HG03175 (cell line): ENCODE results near the gene ULBP3.
A peak's percentile ranks its signal among the peaks of the same experiment; 100 is the strongest.

Source experiments
- ATAC-seq: cut with Tn5 transposase; IDR thresholded peaks from one replicate; pipeline ENCODE4 v1.9.1; 2021; ENCODE audit warnings: mild to moderate bottlenecking, moderate library complexity; ENCODE audit not compliant: unreplicated experiment

ULBP3 gene

DNA sequence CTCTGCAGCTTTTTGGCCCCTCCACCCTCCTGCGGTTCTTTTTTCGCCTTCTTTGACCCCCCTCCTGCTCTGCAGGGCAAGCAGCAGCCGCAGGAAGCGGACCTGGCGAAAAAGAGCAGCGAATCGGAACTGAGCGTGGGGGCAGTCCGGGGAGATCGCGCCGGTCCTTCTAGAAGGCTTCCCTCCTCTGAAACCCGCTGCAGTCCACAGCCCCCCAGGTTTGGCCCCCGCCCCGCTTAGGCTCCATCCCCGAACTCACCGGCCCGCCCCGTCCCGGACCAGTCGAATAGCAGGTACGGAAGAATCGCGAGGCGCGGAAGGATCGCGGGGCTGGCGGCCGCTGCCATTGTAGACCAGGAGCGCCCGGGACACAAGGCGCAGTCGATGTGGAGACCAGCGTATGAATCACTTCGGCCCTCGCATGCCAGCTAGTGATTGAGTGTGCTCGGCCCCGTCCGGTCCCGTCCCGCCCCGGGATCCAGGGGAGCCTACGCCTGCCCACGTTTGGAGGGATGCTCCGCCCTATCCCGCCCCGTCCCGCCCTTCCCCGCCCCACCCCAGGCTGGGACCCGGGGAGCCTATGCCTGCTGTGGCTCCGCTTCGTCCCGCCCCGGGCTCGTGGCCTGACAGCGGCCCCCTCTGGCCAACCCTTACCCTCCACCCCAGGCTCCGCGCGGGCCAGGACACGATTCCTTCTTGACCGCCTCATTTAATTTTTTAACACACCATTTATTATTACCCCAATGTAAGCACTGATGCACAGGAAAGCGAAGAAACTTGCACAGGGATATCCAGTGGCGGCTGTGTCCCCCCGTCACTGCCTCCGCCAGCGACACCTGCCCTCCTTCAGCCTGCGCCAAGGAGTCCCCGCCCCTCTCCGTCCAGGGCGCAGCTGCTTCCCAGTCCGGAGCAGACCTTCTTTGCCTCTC lies at the start of gene ULBP3:
Gene ULBP3, minus strand, starts transcription at position 402 of the 929 bp plus-strand sequence. Its CDS starts 55 bp downstream, at position 347.
- ATAC-seq = peak; percentile 69

DNA sequence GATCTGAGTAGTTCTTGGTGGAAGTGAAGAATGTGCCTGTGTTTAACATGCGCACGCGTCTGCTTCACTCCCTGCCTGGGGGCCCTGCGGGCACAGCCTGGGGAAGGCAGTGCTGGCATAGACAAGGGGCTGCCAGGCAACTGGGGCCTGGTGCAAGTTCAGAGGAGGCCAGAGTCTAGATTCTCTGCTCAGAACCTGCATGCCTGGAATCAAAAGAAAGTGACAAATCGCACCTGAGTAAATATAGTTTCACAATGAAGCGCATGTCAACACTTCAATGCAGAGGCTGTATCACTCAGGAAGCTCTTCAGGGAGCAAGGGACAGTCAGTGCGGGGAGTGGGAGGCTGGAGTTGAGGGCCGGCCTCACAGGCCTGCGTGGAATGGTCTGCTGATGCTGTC lies 49.7 kb upstream of the ULBP3 start:
- no peak for ATAC-seq

DNA sequence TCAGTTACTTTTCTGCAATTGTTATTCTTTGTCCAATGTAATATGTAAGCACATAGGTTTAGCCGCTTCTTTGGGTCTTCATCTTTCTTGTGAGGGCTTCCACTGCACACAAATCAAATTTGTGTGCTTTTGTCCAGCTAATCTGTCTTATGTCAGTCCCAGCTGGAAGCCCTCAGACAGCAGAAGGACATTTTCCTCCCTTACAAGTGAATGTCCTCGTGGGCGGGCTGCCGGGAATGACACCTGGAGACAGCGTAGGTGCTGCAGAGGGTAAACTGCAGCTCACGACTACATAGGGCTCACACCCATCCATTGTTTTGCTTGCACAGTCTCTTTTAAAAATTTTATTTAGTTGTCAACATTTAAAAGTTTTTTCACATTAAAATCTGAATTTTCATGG lies 49.3 kb upstream of the ULBP3 start:
- ATAC-seq = no peak

DNA sequence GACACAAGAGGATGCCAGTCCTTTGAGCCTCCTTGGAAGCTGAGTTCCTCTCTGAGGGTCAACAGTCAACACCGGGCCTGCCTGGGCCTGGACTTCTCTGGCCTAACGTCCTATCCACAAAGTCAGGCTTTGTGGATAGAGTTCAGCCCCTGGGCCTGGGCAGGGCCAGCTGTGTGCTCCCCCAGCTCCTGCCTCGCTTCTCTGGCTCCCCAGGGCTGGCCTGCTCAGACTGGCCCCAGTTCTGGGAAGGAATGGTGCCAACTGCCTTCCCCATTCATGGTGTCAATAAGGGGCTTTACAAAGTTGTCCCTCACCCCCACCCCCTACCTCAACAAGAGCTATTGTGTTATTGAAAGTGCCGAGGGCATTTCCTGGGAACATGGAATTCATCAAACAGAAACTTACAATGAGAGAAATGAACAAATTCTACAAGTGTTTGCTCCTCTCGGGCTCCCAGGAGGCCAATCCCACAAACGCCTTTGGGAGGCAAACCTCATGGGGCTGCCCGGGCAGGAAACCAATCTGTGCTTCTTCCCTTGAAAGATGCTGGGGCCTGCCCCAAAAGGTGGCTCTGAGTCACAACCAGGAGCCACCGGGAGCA lies 47.4 kb upstream of the ULBP3 start:
- no peak for ATAC-seq

DNA sequence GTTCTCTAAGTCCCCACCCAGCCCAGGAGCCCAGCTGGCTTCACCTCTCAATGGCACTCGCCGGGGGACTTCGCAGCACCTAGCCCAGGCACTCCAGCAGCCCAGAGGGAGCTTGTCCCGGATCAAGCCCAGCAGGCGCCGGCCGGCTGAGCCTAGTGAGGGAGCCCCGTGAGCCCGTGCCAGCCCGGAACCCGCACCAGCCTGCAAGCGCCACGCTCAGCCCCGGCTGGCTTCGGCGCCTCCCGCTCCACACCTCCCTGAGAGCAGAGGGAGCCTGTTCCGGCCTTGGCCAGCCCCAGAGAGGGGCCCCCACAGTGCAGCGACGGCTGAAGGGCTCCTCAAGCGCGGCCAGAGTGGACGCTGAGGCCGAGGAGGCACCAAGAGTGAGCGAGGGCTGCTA lies 46.8 kb upstream of the ULBP3 start:
- no peak for ATAC-seq

DNA sequence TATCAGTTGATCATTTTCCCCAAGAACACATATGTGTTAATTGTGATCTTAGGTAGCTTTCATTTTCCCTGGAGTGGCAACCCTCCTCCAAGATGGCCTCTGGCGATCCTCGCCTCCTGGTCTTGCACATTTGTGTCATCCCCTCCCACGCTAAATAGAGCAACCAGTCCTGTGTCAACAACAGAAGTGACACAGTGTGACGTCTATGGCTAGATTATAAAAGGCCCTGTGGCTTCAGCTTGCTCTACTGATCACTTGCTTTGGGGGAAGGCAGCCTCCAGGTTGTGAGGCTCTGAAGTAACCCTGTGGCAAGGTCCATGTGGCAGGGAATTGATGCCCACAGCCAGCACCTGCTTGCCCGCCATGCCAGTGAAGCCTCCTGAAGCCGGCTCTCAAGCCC lies 43.3 kb upstream of the ULBP3 start:
- no peak for ATAC-seq

DNA sequence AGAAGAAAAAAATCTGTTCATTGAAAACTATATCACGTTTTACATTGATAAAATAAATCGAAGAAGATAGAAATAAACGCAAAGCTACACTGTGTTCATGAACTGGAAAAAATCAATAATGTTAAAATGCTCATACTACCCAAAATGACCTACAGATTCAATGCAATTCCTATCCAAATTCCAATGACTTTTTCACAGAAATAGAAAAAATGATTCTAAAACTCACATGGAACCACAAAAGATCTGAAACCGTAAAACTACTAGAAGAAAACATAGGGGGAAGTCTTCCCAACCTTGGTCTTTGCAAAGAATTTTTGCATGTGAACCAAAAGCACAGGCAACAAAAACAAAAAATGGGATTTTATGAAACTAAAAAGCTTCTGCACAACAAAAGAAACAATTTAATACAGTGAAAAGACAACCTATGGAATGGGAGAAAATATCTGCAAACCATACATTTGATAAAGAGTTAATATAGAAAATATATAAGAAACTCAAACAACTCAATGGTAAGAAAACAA lies 33.9 kb upstream of the ULBP3 start:
- no peak for ATAC-seq

DNA sequence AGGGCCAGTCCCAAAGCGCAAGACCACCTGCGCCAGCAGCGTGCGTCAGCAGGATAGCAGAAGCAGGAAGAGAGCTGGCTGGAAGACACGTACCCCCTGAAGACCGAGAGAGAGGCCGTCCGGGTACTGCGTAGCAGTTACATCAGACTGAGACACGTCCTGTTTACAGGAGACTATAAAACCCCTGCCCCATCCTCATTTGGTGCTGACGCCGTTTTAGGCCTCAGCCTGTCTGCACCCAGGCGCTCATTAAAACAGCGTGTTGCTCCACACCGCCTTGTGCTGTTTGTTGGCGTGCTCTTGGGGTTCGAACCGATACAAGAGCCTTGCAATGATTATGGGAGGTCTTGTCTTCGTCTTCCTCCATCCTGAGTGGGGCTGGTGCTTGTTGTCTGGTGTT lies 31.8 kb upstream of the ULBP3 start:
- no peak for ATAC-seq

DNA sequence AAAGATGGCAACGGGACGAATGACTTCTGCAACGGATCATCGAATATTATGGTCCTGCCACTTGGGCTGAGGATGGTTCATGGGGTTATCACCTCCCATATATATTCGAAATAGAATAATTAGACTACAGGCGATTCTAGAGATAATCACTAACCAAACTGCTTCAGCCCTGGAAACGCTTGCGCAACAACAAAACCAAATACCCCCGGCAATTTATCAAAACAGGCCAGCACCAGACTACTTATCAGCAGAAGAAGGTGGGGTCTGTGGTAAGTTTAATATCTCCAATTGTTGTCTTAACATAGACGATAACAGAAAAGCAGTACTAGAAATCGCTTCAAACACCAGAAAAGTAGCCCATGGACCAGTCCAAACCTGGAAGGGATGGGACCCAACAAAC lies 31.0 kb upstream of the ULBP3 start:
- ATAC-seq = no peak

DNA sequence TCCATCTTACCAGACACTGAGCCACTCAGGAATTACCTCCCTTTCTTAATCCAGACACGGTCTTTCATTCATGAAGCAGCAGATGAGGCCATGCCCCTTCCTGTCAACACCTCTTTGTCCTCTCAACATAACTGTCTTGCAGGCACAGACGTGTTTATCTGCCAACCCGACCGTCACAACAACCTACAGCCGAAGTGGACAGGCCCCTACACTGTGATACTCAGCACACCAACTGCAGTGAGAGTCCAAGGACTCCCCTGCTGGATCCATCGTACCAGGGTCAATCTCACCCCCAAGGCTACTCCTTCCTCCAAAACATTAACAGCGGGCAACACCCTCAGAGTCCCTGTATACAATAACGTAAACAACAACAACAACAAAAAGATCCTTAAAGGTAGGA lies 30.6 kb upstream of the ULBP3 start:
- ATAC-seq = no peak

DNA sequence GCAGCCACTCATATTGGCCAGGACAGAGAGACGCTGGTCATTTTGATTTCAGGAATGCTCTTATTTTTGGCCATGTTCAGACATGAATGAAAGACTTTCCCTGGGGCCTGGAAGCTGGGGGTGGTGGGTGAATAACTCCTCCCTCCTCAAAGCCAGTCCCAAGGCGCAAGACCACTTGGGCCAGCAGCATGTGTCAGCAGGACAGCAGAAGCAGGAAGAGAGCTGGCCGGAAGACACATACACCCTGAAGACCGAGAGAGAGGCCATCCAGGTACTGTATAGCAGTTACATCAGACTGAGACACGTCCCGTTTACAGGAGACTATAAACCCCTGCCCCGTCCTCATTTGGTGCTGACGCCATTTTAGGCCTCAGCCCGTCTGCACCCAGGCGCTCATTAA lies 29.2 kb upstream of the ULBP3 start:
- no peak for ATAC-seq

DNA sequence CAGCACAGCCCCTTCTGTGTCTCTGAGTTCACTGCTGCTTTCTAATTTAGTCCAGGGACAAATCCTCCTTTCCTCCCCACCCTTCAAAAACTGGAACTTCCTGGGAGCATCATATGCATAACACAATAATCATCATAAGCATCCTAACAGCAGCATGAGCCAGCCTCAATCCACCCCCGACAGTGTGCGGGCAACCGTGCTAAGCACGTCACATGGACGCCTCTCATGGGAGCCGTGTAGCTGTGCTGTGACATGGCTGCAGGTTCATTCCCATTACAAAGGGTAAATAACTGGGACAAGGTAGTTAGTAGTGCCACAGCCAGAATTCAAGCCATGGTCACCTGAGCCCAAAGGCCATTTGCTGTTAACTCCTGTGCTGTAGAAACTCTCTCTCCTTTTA lies 24.5 kb upstream of the ULBP3 start:
- no peak for ATAC-seq

DNA sequence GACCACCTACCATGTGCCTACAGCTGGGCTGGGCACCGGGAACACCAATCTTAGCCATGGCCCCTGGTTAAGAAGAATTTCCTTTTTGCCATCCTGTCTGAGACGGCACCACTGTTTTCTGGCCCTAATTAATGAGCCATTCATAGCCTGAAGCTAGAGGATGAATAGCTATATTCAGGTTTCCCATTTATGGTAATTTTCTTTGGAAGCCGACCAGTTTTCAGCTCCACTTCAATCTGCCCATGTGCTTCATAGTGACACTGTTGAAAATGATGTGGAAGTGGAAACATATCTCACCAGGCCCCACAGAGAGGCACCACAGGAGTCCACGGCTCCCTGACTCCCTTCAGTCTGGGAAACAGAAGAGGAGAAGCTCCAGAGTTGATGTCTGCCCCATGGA lies 22.6 kb upstream of the ULBP3 start:
- ATAC-seq = no peak

DNA sequence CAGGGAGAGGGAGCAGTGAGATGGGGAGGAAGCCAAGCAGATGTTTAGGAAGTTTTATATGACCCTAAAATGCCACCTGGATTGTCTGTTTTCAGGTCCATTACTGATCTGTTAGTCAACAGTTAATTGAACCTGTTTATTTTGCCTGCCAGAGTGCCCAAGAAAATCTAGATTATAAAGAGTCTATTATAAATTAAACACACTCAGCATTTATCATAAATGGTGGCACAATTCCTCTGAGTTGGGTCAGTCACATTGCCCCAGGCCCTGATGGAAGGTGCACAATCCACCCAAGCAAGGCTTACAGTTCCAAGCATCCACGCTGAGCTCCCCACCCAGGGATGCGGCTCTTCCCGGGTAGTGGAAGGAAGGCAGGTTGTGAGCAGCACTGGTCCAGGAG lies 21.4 kb upstream of the ULBP3 start:
- ATAC-seq = no peak

DNA sequence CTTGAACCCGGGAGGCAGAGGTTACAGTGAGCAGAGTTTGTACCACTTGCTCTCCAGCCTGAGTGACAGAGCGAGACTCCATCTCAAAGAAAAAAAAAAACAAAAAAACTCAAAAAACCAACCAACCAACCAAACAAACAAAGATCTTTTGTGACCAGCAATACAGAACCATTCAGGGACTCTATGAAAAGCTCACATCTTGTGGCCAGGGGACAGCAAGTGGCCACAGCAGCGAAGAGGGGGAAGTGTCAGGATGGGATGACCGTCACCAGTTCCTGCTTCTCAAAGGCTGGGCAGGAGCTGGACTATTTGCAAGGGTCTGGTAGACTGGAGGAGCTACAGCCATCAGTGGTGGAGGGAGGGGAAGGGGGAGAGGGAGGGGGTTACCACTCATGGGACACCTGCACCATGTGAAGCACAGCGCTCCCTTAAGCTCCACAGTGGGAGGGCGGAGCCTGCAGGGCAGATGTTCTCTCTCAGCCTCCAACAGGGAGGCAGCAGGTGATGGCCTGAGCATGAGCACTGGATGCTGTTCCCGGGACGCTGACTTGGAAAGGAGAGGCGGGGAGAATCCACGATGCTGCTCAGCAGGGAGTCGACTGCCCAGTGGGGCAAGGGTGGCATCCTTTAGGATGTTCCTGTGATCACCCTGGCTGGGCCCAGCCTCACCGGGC lies 19.7 kb upstream of the ULBP3 start:
- ATAC-seq = no peak

DNA sequence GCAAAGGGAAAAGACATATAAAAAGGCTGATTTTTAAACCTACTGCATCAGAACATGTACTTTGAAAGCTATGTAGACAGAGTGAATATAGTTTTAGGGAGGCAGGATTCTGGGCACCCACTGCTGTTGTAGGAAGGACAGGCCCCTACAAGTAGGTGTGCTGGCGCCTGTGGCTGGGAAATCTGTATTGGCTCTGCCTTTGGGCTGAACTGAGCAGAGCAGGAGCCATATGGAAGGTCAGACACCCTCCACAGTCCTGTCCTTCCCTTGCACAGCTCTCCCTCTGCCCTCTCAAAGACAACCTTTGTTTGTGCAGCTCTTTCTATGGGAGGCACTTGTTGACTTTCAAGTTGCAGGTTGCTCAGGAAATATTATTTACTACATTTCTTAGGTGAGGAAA lies 18.4 kb upstream of the ULBP3 start:
- no peak for ATAC-seq

DNA sequence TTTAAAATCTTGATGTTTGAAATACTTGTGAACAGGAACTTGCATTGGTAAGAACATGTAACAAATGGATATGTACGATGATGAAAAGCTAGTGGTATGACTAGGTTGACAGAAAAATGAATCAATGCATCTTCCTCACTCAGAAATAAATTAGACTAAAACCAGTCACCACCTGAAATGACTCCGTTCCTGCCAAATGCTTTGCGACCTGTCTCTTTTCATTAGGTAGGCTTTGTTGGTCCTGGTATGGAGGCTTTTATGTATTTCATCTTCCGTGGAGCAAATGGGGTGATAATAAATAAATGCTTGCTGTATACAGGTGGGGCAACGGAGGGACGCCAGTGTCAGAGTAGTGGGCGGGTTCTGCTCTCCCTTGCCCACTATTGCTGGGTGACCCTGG lies 17.1 kb upstream of the ULBP3 start:
- ATAC-seq = no peak

DNA sequence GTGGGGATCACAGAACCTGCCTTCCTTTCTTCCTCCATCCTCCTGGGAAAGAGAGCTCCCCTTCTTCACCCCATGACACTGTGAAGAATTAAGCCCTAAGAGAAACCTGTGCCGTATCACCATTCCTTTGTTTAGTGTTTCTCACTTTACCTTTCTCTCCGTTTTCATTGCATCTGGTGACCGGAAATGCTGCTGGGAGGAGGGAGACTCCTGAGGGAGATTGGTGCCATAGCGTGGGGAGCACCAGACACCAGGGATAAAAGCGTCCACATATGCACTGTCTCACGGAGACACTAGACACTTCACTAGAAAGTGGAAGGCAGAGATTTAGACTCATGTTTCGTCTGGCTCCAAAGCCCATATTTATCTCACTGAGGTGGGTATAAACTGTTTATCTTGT lies 15.5 kb upstream of the ULBP3 start:
- no peak for ATAC-seq

DNA sequence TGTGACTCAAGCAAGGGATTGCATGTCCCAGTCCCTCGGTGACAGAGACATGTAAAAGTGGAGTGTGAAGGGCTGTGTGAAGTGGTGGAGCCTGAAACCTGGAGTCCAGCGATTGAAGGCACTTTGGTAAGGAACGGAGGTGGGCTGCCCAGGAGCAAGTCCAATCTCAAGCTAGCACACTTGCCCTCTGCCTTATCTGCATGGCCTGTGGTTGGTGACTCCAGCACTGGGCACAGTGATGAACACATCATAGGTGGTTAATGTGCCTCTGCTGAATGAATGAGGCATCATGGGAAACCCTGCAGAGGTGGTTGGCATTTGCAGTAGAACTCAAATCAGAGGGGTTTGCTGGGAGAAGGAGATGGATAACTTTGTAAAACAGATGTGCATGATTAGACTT lies 14.9 kb upstream of the ULBP3 start:
- no peak for ATAC-seq

DNA sequence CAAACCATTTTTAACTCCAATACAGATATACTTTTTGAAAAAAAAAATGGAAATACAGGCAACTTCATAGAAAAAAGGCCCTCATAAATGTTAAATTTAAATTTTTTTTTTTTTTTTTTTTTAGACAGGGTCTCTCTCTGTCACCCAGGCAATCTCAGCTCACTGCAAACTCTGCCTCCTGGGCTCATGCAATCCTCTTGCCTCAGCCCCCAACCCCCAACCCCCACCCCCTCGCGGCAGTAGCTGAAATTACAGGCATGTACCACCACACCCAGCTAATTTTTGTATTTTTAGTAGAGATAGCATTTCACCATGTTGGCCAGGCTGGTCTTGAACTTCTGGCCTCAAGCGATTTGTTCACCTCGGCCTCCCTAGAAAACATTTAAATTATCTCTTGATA lies 12.8 kb upstream of the ULBP3 start:
- ATAC-seq = no peak

DNA sequence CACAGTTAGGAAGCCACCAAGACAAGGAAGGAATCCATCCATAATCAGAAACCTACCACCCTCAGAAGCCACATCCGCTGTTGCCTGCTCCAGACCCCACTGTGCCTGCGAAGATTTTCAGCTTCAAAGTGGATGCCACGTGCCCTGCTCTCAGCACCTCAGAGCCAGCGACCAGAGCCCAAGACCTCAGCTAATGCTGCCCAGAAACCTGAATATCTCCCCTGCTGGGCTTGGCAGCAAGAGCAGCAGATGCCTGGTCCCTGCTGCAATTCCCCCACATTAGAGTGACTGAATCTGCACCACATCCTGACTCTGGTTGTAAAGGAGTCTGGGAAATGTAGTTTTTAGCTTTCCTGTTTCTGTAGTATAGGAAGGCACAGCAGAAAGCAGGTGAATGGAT lies 10.7 kb upstream of the ULBP3 start:
- no peak for ATAC-seq

DNA sequence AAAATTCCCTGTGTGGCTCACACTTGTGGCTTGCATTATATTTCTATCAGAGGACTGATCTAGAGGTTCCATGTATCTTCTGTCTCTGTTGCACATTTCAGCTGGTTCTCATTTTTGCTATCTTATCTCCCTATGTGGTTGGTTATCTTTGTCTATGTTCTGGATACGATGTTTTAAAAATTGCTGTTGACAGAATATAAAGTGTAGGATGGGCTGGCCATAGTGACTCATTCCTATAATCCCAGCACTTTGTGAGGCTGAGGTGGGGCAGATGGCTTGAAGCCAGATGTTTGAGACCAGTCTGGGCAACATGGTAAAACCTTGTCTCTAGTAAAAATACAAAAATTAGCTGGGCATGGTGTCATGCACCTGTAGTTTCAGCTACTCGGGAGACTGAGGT lies 9.9 kb upstream of the ULBP3 start:
- ATAC-seq = no peak
